ENCODE data around the gene ERVMER34-1. TPM values are rescaled to one million over a fixed set of nuclear protein-coding genes. Genes with fewer than 3 reads are reported as not detected.

The ERVMER34-1 gene
- total and polyA plus RNA-seq, 2 donors (not counting 3 experiments of a cell fraction or from before 2014, with no cell fraction given), result 0.03 TPM; not detected in 1

- no peaks in the 10 kb centered on the region for H3K36me3 ChIP-seq (ENCODE audit: control insufficient read depth in 2 of 2, extremely low read depth in 1 of 2, insufficient read depth in 2 of 2, low read length in 2 of 2)
- intact Hi-C loops (cut with micrococcal nuclease) (no loop called here), dilution Hi-C loops (cut with MboI; ENCODE audit: extremely low pct_ligation_motif_present, low sequenced_read_pairs) (no loop called here)
- no peak overlapping the region for H3K4me2 ChIP-seq (ENCODE audit: insufficient read depth, low read length)
- POLR2A ChIA-PET, result no interaction called here
- H3K9me3 ChIP-seq (replicated peaks; ENCODE audit: control insufficient read depth, insufficient read depth, low read length), result no peaks in the 10 kb centered on the region
- peaks cover 2 to 6% of the 10 kb centered on the region in 2 experiments for H3K27me3 ChIP-seq (ENCODE audit: control insufficient read depth in 2 of 2, insufficient read depth in 2 of 2, low read length in 2 of 2)
- H4K20me1 ChIP-seq (replicated peaks; ENCODE audit: control insufficient read depth, extremely low read depth, insufficient read depth, low read length), result no peaks in the 10 kb centered on the region
- no peak for FAIRE-seq
- no peak overlapping the region for H2AFZ ChIP-seq (ENCODE audit: low read depth, low read length)
- H3K4me1 ChIP-seq (ENCODE audit: control insufficient read depth, extremely low read depth, insufficient read depth, low read length), result no peaks in the 10 kb centered on the region
- TF ChIP-seq POLR2AphosphoS5 (IDR thresholded peaks at IDR 0.05; ENCODE audit: insufficient read depth, low read depth, low read length) (no peak), MYC (IDR thresholded peaks at IDR 0.05; ENCODE audit: low read depth, low read length) (no peak), EZH2 (IDR thresholded peaks at IDR 0.05; ENCODE audit: borderline replicate concordance, low read depth, low read length, severe bottlenecking) (no peak)
- no peaks in the 10 kb centered on the region for H3K79me2 ChIP-seq (ENCODE audit: control insufficient read depth, insufficient read depth, low read length)
- BruUV-seq (replicated peaks), result no TSS peak
- no peak for DNase-seq (ENCODE audit: low read depth, low spot score)
- no peak overlapping the region for H3K27ac ChIP-seq (ENCODE audit: insufficient read depth, low read depth, low read length)
- H3K4me3 ChIP-seq (replicated peaks in 1 of 3; ENCODE audit: insufficient read depth in 1 of 3, low read depth in 1 of 3, low read length in 3 of 3), result no peak overlapping the region
- CTCF ChIA-PET, result no interaction called here
- no peak overlapping the region for H3K9ac ChIP-seq (replicated peaks; ENCODE audit: extremely low read depth, insufficient read depth, low read length)
- H3K9me1 ChIP-seq (replicated peaks; ENCODE audit: control insufficient read depth, extremely low read depth, insufficient read depth, low read length), result no peaks in the 10 kb centered on the region
Observed at GRCh38 chr4:52744588-52744987, 6.6 kb downstream of the ERVMER34-1 start.

GRCh38 chr4:52743444-52744019, 7.7 kb downstream of the ERVMER34-1 start:
- dilution Hi-C loops (cut with MboI; ENCODE audit: extremely low pct_ligation_motif_present, low sequenced_read_pairs), result no loop called here
- H3K9me3 ChIP-seq (replicated peaks; ENCODE audit: control insufficient read depth, insufficient read depth, low read length), result no peaks in the 10 kb centered on the region
- CTCF ChIA-PET, result interaction anchor here (0.8 kb wide), 1 partner anchor 10 kb away, joined by 3 read pairs; no protein-coding TSS in a partner anchor

More at GRCh38 chr4:52743444-52744019, 7.7 kb downstream of the ERVMER34-1 start:
- Histone ChIP-seq H3K4me1 (ENCODE audit: control insufficient read depth, extremely low read depth, insufficient read depth, low read length) (no peaks in the 10 kb centered on the region), H3K27ac (ENCODE audit: insufficient read depth, low read depth, low read length) (no peak overlapping the region), H2AFZ (ENCODE audit: low read depth, low read length) (no peak overlapping the region), H3K36me3 (ENCODE audit: control insufficient read depth in 2 of 2, extremely low read depth in 1 of 2, insufficient read depth in 2 of 2, low read length in 2 of 2) (no peaks in the 10 kb centered on the region), H3K9me1 (replicated peaks; ENCODE audit: control insufficient read depth, extremely low read depth, insufficient read depth, low read length) (no peaks in the 10 kb centered on the region), H3K4me2 (ENCODE audit: insufficient read depth, low read length) (no peak overlapping the region), H3K9ac (replicated peaks; ENCODE audit: extremely low read depth, insufficient read depth, low read length) (no peak overlapping the region), H3K4me3 (replicated peaks in 1 of 3; ENCODE audit: insufficient read depth in 1 of 3, low read depth in 1 of 3, low read length in 3 of 3) (no peak overlapping the region), H3K79me2 (ENCODE audit: control insufficient read depth, insufficient read depth, low read length) (no peaks in the 10 kb centered on the region), H3K27me3 (ENCODE audit: control insufficient read depth in 2 of 2, insufficient read depth in 2 of 2, low read length in 2 of 2) (peaks cover 2 to 6% of the 10 kb centered on the region in 2 experiments), H4K20me1 (replicated peaks; ENCODE audit: control insufficient read depth, extremely low read depth, insufficient read depth, low read length) (no peaks in the 10 kb centered on the region)
- FAIRE-seq, result no peak
- no peak for TF ChIP-seq CTCF (IDR thresholded peaks at IDR 0.05; ENCODE audit: extremely low read depth in 1 of 2, insufficient read depth in 1 of 2, low read depth in 1 of 2, low read length in 2 of 2)
- no peak for TF ChIP-seq GATA2 (IDR thresholded peaks at IDR 0.05; ENCODE audit: insufficient read depth, insufficient read length, low read depth, low read length)
- no peak for TF ChIP-seq POLR2A (IDR thresholded peaks at IDR 0.05; ENCODE audit: low read depth, low read length)
- TF ChIP-seq POLR2AphosphoS5 (IDR thresholded peaks at IDR 0.05; ENCODE audit: insufficient read depth, low read depth, low read length), result no peak
- no peak for TF ChIP-seq JUN (IDR thresholded peaks at IDR 0.05; ENCODE audit: borderline replicate concordance, insufficient read depth, insufficient read length, low read depth)
- TF ChIP-seq FOS (IDR thresholded peaks at IDR 0.05; ENCODE audit: borderline replicate concordance, insufficient read depth, low read length), result no peak
- no peak for TF ChIP-seq MYC (IDR thresholded peaks at IDR 0.05; ENCODE audit: low read depth, low read length)
- no peak for TF ChIP-seq EZH2 (IDR thresholded peaks at IDR 0.05; ENCODE audit: borderline replicate concordance, low read depth, low read length, severe bottlenecking)
- TF ChIP-seq MAX (IDR thresholded peaks at IDR 0.05; ENCODE audit: insufficient read depth, insufficient read length), result no peak
- intact Hi-C loops (cut with micrococcal nuclease), result no loop called here
- POLR2A ChIA-PET, result no interaction called here
- no TSS peak for BruUV-seq (replicated peaks)
- DNase-seq (ENCODE audit: low read depth, low spot score), result no peak

Data from endothelial cell of umbilical vein (primary cell).